HG02798 (cell line): ENCODE results near the gene SHANK1.

ENCODE experiments used
- ATAC-seq: cut with Tn5 transposase; IDR thresholded peaks from one replicate; pipeline ENCODE4 v1.9.1; 2021; ENCODE audit warnings: mild to moderate bottlenecking; ENCODE audit not compliant: unreplicated experiment, poor library complexity

SHANK1 gene

DNA sequence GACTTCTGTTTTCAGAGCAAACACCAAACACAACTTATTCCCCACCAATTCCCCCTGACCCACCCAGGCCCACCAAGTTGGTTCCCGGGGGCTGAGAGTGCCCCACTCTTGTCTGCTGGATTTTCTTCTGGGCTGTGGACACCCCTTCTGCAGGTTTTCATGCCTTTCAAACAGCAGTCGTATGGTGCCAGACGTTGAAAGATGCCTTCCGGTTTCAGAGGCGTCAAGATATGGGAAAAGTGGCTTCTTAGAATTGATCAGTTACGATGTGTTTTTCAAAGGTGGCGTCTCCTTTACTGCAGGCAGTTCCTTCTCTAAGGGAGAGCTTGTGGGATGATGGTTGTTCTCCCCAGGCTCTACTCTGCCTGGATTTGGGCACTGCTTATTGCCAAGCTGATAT is 16.3 kb upstream of the SHANK1 start:
- ATAC-seq = no peak

DNA sequence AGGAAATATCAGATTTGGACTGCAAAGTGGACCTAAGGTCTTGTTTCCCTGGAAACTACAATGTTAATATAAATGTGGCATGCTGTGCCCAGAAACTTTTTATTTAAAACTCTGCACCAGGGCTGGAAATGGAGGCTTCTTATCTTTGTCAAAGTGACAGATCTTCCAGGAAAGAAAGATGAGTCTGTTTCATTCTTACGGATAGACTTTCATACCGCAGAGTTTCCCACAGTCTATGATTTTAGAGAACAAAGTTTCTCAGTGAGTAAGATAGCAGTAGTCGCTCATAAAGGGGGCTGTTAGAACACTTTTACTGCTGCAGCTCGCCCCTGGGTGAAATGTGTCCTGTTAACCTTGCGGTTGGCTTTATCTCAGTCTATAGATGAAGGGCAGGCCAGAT is 10.3 kb upstream of the SHANK1 start:
- no peak for ATAC-seq

DNA sequence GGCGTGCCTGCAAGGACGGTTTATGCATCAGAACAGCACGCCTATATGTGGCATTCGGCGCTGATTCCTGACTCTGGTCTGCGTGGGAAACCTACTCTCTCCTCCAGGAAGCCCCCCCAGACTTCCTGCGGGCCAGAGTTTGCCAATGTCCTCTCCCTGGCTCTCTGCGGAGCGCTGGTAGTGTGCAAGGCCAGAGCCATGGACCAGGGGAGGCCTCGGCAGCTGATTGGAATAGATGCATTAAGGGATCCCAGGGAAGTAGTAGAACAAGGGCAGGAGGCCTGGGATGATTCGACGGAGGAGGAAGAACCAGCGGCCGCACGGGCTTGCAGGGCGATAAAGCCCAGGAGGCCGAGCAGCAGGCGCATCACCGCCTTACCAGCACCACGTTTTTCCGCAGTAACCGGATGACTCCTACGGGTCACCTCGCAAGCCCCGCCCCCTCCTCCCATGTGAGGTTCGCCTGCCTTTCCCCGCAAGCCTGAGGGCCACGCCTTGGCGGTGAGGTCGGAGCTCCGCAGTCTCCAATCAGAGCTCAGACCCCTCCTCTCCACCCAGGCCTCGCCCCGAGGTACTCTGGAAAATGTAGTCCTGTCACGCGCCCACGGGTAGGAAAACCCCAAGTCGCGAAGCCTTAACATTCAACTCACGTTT is 8.6 kb upstream of the SHANK1 start:
- ATAC-seq = no peak

DNA sequence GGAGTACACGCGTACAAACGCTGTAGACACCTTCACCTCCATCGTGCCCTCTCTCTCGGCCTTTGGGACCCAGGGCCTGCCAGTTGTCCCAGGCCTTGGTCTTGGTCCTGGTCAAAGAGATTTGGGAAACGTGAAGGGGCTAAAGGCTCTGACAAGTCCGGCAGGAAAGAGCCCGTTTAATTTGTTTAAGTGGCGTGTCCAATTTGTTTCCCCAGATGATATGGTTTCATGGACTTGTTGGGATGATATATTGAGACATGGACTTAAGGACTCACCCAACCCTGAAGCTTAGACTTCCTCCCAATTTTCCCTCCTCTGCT is 6.3 kb upstream of the SHANK1 start:
- ATAC-seq = no peak

DNA sequence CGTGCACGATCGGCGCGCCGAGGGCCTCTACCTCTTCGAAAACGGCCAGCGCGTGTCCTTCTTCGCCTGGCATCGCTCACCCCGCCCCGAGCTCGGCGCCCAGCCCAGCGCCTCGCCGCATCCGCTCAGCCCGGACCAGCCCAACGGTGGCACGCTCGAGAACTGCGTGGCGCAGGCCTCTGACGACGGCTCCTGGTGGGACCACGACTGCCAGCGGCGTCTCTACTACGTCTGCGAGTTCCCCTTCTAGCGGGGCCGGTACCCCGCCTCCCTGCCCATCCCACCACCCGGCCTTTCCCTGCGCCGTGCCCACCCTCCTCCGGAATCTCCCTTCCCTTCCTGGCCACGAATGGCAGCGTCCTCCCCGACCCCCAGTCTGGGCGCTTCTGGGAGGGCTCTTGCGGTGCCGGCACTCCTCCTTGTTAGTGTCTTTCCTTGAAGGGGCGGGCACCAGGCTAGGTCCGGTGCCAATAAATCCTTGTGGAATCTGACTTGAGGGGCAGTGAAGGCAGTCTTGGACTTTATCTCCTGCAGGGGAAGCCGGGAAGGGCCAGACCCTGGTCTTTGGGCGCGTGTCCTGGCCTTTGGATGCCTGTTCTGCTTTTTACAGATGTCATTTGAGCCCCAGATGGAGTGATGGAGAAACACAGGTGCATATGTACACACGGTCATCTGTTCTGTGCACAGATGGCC is 5.8 kb upstream of the SHANK1 start:
- ATAC-seq = no peak

DNA sequence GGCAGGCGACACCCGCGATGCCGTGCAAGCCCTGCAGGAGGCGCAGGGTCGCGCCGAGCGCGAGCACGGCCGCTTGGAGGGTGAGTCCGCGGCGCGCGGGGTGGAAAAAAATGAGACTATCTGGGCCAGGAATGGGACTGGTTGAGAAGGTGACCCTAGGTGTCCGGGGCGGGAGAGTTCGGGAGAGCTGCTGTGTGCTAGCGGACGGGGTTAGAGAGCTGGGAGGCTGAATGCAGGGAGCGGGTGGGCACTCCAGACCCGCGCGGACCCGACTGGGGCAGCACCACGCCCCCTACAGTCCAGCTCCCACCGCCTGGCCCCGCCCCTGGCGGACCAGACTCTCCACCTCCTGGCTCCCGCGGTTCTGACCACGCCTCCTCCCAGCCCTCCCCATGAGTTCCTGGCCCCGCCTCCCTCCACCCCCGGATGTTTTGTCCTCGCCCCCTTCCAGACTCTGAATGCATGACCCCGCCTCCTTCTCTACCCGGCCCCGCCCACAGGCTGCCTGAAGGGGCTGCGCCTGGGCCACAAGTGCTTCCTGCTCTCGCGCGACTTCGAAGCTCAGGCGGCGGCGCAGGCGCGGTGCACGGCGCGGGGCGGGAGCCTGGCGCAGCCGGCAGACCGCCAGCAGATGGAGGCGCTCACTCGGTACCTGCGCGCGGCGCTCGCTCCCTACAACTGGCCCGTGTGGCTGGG is 5.1 kb upstream of the SHANK1 start:
- ATAC-seq = peak; percentile 83

DNA sequence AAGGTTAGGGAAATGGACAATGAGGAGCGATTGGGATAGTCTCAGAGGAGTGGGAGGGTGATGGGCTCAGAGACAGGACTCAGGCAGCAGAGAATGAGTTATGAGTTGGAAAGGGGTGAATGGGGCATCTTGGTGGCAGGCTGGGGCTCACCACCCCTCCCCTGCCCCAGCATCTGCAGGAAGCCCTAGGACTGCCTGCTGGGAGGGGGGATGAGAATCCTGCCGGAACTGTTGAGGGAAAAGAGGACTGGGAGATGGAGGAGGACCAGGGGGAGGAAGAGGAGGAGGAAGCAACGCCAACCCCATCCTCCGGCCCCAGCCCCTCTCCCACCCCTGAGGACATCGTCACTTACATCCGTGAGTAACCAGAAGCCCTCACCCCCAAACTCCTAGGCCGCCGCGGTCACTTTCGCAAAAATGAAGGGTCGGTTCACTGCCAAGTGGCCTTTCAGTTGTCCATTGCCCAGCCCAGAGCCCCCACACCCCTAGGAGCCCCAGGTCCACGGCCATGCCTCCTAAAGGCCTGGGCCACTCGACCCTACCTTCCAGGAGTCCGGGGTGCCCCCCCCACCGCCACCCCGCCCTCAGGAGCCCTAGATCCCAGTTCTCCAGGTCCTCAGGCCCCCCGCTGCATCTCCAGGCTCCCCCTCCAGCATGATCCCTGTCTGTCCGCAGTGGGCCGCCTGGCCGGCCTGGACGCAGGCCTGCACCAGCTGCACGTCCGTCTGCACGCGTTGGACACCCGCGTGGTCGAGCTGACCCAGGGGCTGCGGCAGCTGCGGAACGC is 4.3 kb upstream of the SHANK1 start:
- no peak for ATAC-seq

DNA sequence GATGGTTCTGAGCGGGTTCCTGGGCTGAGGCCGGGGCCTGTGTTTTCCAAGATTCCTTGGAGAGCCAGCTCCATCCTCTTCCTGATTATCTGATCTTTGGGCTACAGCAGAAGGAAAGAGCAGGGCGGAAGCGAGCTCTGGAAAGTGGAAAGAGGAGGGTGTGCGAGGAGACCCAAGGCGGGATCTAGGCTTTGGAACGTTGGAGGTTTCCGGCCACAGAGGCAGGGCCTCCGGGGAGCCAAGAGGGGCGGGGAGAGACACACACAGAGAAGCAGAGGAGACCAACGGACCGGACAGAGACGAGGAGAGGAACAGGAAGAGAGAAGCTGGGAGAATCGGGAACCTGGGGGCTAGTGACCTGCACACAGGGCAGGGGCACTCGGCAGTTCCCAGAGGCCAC is 3.5 kb upstream of the SHANK1 start, which contains the start of gene CLEC11A:
CLEC11A (plus strand) TSS at position 296 of the 400 bp plus-strand sequence. CDS start 162 bp downstream, outside the sequence.
- no peak for ATAC-seq

DNA sequence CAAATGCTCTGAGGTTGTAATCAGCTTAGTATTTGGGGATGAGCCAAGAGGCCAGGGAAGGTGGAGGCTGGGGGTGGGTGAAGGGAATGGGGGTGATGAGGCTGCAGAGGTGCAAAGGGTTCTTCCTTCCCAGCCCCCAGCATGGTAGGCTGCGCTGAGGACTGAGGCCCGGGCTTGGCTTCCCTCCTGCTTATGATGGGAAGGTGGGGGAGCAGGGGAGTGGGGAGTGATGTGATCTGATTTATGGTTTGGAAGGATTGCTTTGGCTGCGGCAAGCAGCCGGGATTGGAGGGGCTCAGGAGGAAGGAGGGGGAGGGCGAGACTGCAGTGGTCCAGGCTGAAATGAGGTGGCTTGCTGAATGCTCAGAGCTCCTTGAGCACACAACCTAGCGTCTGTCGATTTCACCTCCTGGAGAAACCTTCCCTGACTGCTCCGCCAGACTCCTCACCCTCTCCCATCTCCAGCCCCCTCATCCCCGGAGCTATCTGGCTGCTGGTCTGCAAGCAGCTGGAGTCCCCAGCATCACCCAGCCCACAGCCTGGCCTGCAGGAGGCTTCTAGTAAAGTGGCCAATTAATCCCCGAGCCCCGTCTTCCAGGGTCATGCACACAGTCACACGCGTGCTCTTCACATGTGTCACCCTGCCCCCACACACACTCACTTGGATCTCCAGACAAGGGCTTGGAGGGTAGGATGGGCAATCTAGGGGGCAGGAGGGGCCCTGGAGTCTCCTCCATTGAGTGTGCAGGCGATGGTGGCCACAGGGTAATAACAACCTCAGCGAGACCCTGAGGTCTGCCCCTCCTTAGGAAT is 2.8 kb upstream of the SHANK1 start:
- ATAC-seq = no peak

DNA sequence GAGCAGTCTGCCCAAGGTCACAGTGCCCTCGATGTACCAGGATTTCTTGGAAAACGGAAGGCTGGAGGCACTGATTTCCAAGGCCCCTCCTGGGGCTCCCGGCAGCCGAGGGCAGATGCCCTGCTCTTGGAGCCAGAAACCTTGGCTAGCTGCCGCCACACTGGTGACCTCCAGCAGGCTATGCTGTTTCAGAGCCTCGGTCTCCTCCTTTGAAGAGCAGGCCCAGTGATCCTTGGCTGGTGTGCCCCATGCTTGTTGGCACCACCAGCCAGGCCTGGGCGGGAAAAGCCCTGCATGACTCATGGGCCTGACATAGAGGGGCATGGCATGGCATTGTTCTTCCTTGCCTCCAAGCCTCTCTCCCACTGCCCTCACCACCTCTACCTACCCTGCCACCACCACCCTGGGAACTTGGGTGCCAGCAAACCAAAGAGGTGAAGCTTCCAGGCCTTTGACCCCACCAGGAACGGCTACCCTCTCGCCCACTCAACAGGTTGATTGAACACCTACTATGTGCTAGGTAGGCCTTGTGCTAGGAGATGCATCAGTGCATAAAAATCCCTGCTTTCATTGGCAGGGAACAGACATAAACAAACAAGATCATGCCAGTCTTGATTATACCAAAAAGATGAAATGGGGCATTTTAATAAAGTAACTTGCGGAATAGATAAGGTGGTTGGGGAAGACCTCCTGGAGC is 2.0 kb upstream of the SHANK1 start:
- ATAC-seq = no peak

DNA sequence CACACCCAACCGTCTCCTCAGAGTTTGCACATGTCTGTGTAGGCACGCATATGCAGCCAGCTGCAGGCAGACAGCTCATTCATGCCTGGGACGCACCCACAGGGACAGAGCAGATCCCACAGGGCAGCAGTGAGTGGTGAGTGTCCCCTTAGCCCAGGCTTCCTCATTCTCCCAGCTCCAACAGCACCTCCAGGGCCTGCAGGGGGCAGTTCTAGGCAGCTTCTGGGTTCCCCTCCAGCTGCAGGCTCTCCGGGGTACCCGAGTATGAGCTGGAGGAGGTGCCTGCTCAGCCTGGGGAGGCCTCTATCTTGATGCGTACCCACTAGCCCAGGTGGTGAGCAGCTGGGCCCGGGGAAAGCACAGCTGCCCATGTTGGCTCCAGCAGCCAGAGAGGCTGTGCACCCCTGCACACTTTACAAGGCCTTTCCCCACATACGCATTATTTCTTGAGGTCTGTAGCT is 1.3 kb upstream of the SHANK1 start:
- no peak for ATAC-seq

DNA sequence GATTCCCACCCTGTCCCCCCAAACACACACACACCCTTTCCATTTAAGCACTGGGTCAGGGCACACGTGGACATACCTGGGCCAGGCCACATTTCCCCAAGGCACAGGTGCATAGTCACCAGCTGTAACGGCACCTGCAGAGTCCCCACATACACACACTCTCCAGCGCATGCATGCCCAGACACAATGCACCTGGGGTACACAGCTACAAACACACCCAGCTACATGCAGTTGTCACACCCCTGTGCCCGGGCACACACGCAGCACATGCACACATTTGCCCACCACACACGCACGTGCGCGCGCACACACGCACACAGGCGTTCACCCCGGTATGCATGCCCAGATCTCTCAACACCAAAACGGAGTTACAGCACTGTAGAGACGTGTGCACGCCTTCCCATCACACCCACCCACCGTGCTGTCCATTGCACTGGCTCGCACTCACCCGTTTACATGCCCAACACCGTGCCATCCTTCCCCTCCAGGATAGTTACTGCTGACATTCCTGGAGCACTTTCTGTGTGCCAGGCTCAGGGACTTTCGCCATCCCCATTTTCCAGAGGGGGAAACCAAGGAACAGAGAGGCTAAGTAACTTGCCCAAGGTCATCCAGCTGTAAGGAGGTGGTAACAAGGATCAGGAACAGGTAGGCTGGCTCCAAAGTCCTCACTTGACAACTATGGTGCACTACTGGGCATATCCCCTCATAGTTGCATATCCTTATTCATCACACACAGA is 749 bp upstream of the SHANK1 start:
- ATAC-seq = no peak

DNA sequence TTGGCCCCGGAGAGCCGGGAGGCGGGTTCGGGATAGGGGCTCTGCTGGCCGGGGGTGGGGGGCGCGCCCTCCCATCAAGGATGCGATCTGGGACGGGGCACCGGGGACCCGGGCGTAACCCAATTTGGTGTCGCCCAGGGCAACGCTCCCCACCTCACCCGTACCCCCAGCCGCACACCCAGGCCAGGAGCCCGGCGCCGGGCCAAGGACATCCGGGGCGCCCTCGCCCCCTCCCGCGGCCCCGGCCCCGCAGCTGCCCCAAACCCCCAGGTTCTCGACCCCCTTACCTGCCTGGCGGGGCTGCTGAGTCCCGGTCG is 525 bp downstream of the SHANK1 start:
- no peak for ATAC-seq

DNA sequence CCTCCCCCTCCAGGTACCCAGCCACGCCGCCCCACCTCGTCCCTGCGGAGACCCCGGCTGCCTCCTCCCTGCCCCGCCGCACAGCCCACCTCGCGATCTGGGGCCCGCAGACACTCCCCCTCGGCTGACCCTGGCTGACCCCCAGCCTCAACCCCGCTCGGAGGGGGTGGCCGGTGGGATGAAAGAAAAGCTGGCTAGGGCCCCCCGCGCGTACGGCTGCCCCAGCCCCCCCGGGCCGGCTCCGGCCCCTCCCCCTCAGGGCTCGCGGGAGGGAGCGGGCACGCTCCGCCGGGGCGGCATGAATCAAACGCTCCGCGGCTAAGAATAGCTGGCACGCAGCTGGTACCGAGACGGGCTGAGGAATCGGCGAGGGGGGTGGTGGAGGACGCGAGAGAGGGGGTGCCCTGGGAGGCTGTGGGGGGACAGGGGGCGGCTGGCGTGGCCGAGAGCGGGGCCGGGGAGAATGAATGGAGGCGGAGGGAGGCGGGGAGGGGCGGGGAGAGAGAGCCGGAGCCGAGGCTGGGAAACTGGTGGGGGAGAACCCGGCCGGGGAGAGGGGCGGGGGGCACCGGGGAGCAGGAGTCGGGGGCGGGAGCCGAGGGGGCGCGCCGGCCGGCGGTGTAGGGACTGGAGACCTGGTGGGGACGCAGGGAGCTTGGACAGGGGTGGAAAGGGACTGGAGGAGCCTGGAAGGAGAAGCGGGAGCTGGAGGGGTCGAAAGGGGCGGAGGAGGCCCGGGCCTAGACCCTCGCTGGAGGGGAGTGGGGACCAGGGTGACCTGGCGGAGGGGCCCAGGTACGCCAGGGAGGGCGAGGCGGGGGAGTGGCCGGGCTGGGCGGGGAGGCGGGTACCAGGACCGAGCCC is 1.1 kb downstream of the SHANK1 start:
- ATAC-seq = no peak

DNA sequence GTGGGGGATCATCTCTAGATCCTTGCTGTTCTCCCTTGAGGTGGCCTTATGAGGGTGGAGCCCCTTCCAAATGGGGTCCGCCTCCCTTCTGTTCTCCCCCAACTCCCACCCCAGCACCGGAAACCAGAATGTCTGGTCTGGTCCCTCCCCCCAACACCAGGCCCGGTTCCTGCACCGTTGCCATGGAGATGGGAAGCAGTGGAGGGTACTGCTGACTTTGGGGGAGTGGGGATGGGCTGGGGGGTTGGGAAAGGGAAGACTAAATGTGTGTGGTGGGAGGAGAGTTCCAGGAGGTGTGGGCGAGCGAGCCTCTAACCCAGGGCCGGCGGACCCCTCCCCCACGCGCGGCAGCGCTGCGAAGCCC is 1.7 kb downstream of the SHANK1 start:
- no peak for ATAC-seq

DNA sequence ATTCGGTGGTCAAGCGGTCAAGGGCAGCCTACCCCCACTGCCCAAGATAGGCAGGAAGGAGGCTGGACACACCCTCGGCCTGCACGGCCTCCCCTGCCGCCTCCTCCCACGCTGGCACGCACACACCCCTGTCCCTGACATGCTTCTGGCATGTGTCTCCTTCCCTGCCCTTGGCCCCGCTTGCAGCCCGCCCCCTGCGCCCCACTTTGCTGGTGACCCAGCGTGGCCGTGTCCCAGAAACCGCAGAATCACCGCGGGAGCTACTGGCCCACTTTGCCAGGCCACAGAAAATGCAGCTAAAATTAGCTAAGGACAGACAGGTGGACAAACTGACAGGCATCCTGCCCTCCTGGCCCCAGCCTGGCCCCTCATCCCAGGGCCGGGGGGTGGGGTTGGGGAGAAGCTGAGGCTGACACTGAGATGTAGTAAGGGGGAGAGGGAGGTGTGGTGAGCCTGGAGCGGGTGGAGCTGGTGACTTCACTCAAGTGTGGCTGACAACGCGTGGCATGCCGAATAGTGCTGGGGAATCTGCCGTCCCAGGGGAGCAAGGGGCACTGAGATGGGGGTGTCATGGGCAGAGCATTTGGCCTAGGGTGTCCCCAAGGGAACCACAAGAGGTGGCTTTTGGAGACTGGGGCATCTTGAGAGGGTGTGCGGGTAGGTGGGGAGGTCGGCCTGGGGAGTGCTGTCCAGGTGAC is 2.4 kb downstream of the SHANK1 start:
- no peak for ATAC-seq

DNA sequence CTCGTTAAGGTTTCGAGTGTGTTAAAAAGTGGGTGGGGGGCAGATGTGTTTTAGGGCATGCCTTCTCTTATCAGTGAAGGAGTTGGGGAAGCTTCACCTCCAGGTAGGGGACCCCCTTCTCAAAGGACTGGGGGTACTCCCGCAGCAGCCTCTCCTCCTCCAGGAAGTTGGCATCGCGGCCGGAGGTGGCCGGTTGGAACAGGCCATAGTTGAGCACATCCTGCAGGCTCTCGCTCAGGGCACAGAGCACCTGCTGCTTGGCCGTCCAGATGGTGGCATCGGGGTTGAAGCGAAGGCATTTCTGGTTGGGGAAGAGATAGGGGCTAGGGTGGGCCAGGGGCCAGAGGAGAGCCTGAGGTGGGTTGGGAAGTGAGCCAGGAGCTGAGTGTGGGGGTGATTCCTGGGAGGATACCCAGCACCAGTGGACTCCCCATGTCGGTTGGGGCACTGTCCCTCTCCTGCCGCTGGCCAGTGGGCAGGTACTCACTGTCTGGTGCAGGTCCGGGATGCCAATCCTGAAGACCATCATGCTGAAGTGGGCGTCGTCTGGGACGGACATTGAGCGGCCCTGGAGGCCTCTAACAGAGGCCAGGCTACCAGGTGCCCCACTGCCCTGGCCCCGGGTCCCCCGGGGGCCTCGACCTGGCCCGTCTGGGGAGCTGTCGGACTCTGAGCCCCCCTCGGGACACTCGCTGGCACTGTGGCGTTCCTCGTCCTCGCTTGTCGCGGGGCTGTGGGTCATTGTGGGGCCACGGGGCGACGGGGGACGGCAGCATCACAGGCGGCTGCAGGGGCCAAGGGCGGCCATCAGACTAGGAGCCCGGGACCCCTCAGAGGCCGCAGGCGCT is 3.2 kb downstream of the SHANK1 start:
- no peak for ATAC-seq
